Measurements from ENCODE around the gene HNRNPF. TPM values are rescaled to one million over a fixed set of nuclear protein-coding genes. Genes with fewer than 3 reads are reported as not detected.

Gene HNRNPF
- total RNA-seq, 2 experiments from 2014 or later, result 477 to 494 TPM

DNA sequence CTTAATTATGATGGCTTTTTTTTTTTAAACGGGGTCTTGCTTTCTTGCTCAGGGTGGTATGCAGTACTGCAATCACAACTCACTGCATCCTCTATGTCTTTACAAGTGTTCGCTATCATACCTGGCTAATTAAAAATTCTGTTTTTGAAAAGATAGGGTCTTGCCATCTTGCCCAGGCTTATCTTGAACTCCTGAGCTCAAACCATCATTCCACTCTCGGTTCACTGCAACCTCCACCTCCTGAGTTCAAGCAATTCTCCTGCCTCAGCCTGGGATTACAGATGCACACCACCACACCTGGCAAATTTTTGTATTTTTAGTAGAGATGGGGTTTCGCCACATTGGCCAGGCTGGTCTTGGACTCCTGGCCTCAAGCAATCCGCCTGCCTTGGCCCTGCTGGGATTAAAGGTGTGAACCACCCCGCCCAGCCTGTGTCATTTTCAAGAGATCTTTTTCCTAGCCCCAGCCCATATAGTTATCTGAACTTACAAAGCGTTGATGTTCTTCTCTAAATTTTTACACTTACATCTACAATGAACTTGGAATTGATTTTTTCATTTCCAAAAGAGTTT is 6.0 kb downstream of the HNRNPF start:
- H3K27ac Mint-ChIP-seq, result peak overlapping the region; percentile 93
- H3K9me3 Mint-ChIP-seq, result no peaks in the 10 kb centered on the region
- CTCF ChIA-PET, result interaction anchor here (0.6 to 1.3 kb wide), 4 partner anchors 7 to 46 kb away, joined by 3 read pairs; no protein-coding TSS in a partner anchor
- no peak for DNase-seq
- POLR2A ChIA-PET, result interaction anchor here (0.9 to 2.2 kb wide), 5 partner anchors 13 to 264 kb away, joined by 3 to 10 read pairs (median 5); no protein-coding TSS in a partner anchor
- peak overlapping the region; percentile 86 for H3K4me3 Mint-ChIP-seq
- no peaks in the 10 kb centered on the region for H3K27me3 Mint-ChIP-seq
- peaks cover 83% of the 10 kb centered on the region for H3K36me3 Mint-ChIP-seq (ENCODE audit: low read depth)
- H3K4me1 Mint-ChIP-seq, result peaks cover 60% of the 10 kb centered on the region

GRCh38 chr10:43402176-43402575 is 6.8 kb downstream of the HNRNPF start:
- H3K27ac Mint-ChIP-seq, result peak overlapping the region; percentile 93
- DNase-seq, result no peak
- no peaks in the 10 kb centered on the region for H3K27me3 Mint-ChIP-seq
- H3K4me3 Mint-ChIP-seq, result peak overlapping the region; percentile 86
- H3K9me3 Mint-ChIP-seq, result no peaks in the 10 kb centered on the region
- H3K4me1 Mint-ChIP-seq, result peaks cover 62% of the 10 kb centered on the region
- ChIA-PET CTCF (no interaction called here), POLR2A (interaction anchor here (0.7 to 1.5 kb wide), 3 partner anchors 16 to 34 kb away, joined by 4 to 6 read pairs (median 6); partner anchors contain the start of gene ZNF487)
- peaks cover 85% of the 10 kb centered on the region for H3K36me3 Mint-ChIP-seq (ENCODE audit: low read depth)

DNA sequence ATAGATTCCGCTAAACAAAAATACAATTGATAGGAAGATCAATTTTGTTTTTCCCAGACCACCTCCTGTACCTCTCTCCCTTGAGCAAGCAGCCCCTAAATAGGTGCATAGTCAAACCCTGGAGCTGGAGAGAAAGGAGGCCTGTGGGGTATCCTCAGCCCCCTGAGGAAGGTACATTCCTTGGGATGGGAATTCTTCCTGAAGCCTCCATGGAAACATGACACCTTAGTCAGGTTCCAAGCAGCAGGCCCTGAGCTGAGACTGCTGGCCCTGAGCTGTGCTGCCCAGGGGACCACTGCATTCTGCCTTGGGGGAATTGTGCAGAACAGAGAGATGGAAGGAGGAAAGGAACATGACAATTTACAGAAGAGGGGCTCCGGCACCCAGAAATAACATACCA is 7.4 kb downstream of the HNRNPF start:
- Mint-ChIP-seq H3K9me3 (no peaks in the 10 kb centered on the region), H3K36me3 (ENCODE audit: low read depth) (peaks cover 86% of the 10 kb centered on the region), H3K27ac (peak overlapping the region; percentile 93), H3K4me1 (peaks cover 62% of the 10 kb centered on the region), H3K4me3 (peak overlapping the region; percentile 86), H3K27me3 (no peaks in the 10 kb centered on the region)
- ChIA-PET CTCF (interaction anchor here (1.5 to 1.6 kb wide), 3 partner anchors 8 to 60 kb away, joined by 4 to 5 read pairs (median 5); no protein-coding TSS in a partner anchor), POLR2A (interaction anchor here (0.7 to 7.6 kb wide), 7 partner anchors 11 to 263 kb away, joined by 4 to 136 read pairs (median 6); partner anchors contain the start of genes CSGALNACT2, HNRNPF and ZNF487)
- no peak for DNase-seq

GRCh38 chr10:43399320-43400310 is 9.4 kb downstream of the HNRNPF start:
- H3K4me1 Mint-ChIP-seq, result peaks cover 72% of the 10 kb centered on the region
- peak overlapping the region; percentile 61 for H3K4me3 Mint-ChIP-seq
- no peaks in the 10 kb centered on the region for H3K27me3 Mint-ChIP-seq
- POLR2A ChIA-PET, result interaction anchor here (0.8 to 8.1 kb wide), 10 partner anchors 7 to 261 kb away, joined by 3 to 192 read pairs (median 16); partner anchors contain the start of genes CSGALNACT2, HNRNPF and ZNF487
- H3K27ac Mint-ChIP-seq, result peak overlapping the region; percentile 93
- peaks cover 86% of the 10 kb centered on the region for H3K36me3 Mint-ChIP-seq (ENCODE audit: low read depth)
- CTCF ChIA-PET, result interaction anchor here (0.7 to 1.6 kb wide), 6 partner anchors 8 to 62 kb away, joined by 3 to 5 read pairs (median 4); no protein-coding TSS in a partner anchor
- H3K9me3 Mint-ChIP-seq, result no peaks in the 10 kb centered on the region
- no peak for DNase-seq

- no peak for DNase-seq
- ChIA-PET CTCF (interaction anchor here (1.0 to 1.5 kb wide), 3 partner anchors 9 to 62 kb away, joined by 4 to 6 read pairs (median 4); no protein-coding TSS in a partner anchor), POLR2A (interaction anchor here (0.8 to 8.1 kb wide), 8 partner anchors 8 to 260 kb away, joined by 3 to 192 read pairs (median 34); partner anchors contain the start of genes CSGALNACT2, HNRNPF and ZNF487)
- no peaks in the 10 kb centered on the region for H3K9me3 Mint-ChIP-seq
- H3K36me3 Mint-ChIP-seq (ENCODE audit: low read depth), result peaks cover 86% of the 10 kb centered on the region
- H3K4me3 Mint-ChIP-seq, result peak overlapping the region; percentile 90
- H3K27me3 Mint-ChIP-seq, result no peaks in the 10 kb centered on the region
- peaks cover 74% of the 10 kb centered on the region for H3K4me1 Mint-ChIP-seq
- peak overlapping the region; percentile 93 for H3K27ac Mint-ChIP-seq
Measured at GRCh38 chr10:43398939-43399319, 10.1 kb downstream of the HNRNPF start.

DNA sequence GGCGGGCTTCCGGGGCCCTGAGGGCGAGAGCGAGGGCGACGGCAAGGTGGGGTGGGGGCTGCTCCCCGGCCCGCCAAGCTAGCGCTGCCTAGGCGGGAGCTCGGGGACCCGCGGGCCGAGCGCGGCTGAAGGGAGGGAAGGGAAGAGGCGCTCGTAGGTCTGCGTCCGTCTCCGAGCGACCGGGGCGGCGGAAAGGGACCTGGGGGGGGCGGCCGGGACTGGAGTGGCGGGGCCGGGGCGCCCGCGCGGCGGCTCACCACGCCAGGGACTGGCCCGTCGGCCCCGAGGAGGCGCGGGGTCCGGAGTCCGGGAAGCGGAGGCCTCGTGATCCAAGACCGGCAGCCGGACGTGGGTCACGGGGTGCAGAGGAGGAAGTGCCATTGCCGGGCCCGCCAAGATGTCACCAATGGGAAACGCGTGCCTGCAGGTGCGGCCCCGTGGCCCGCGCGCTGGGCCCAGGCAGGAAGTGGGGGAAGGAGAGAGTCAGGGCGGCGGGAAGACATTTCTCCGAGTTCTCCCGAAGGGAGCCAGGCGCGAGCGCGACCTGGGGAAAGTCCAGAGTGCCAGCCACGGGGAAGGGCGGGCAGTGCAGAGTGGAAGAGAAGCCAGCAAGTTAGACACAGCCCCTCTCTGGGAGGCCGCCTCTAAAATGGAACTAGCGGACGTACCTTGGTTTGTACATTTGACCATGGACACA is 11.9 kb downstream of the HNRNPF start:
- Mint-ChIP-seq H3K9me3 (no peaks in the 10 kb centered on the region), H3K27me3 (no peaks in the 10 kb centered on the region), H3K27ac (peak overlapping the region; percentile 93), H3K4me1 (peaks cover 76% of the 10 kb centered on the region), H3K4me3 (peak overlapping the region; percentile 90), H3K36me3 (ENCODE audit: low read depth) (peaks cover 87% of the 10 kb centered on the region)
- peak; percentile 89 for DNase-seq
- ChIA-PET CTCF (interaction anchor here (1.0 to 3.7 kb wide), 4 partner anchors 11 to 104 kb away, joined by 3 to 11 read pairs (median 7); partner anchors contain the start of gene HNRNPF), POLR2A (interaction anchor here (0.6 to 8.1 kb wide), 21 partner anchors 8 to 277 kb away, joined by 3 to 192 read pairs (median 6); partner anchors contain the start of genes CSGALNACT2, HNRNPF, ZNF239 and ZNF487)

DNA sequence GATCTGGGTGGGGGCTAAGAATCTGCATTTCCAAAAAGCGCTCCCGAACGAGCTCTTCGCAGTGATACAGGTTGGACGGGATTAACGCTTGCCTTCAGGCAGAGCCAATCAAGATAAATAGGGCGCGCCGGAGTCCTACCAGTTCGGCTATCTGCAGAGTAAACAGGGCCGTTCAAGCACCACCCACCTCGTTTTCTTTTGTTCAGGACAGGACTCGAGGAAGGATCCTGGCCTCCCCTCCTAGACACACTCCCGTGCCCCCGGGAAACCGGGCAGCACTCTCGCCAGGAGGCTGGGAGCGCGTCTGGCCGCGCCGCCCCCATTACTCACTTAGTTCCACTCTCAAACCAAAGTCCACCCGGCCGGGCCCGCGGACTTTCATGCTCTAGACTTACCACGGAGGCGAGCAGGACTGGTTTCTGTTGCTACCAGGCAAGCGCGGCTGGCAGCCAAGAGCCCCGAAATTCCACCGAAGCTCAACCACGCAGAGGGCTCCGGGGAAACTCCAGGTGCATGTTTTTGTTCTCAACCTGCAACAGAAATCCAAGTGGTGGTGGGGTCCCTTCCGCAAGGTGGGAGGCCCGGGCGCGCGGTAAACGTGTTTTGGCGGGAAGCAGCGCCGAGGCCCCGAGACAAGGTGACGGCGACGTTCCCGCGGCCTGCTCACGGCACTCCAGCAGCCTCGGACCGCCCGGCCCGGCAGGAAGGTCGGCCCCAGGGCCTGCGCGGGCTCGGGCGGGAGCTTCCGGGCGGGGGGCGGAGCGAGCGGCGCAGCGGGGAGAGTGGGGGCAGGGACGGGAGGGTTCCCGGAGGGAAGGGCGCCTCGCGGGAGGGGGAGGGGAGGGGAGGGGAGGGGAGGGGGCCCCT is 12.7 kb downstream of the HNRNPF start:
- peaks cover 88% of the 10 kb centered on the region for H3K36me3 Mint-ChIP-seq (ENCODE audit: low read depth)
- CTCF ChIA-PET, result interaction anchor here (0.8 to 3.7 kb wide), 8 partner anchors 7 to 103 kb away, joined by 3 to 11 read pairs (median 4); partner anchors contain the start of gene HNRNPF
- peaks cover 76% of the 10 kb centered on the region for H3K4me1 Mint-ChIP-seq
- H3K27me3 Mint-ChIP-seq, result no peaks in the 10 kb centered on the region
- POLR2A ChIA-PET, result interaction anchor here (0.6 to 8.1 kb wide), 27 partner anchors 8 to 276 kb away, joined by 3 to 192 read pairs (median 5); partner anchors contain the start of genes CSGALNACT2, HNRNPF, ZNF239 and ZNF487
- peak overlapping the region; percentile 91 for H3K4me3 Mint-ChIP-seq
- peak; percentile 81 for DNase-seq
- peak overlapping the region; percentile 88 for H3K27ac Mint-ChIP-seq
- no peaks in the 10 kb centered on the region for H3K9me3 Mint-ChIP-seq

- Mint-ChIP-seq H3K36me3 (ENCODE audit: low read depth) (peaks cover 88% of the 10 kb centered on the region), H3K4me3 (peak overlapping the region; percentile 91), H3K9me3 (no peaks in the 10 kb centered on the region), H3K27me3 (no peaks in the 10 kb centered on the region), H3K27ac (peak overlapping the region; percentile 88), H3K4me1 (peaks cover 76% of the 10 kb centered on the region)
- DNase-seq, result peak; percentile 55
- CTCF ChIA-PET, result interaction anchor here (0.8 to 3.7 kb wide), 7 partner anchors 8 to 102 kb away, joined by 3 to 11 read pairs (median 4); partner anchors contain the start of gene HNRNPF
- POLR2A ChIA-PET, result interaction anchor here (0.7 to 8.1 kb wide), 22 partner anchors 8 to 275 kb away, joined by 3 to 192 read pairs (median 6); partner anchors contain the start of genes CSGALNACT2, HNRNPF, ZNF239 and ZNF487
Measured at GRCh38 chr10:43395571-43396060, 13.4 kb downstream of the HNRNPF start.

- no peaks in the 10 kb centered on the region for H3K27me3 Mint-ChIP-seq
- DNase-seq, result no peak
- H3K4me3 Mint-ChIP-seq, result peak overlapping the region; percentile 91
- CTCF ChIA-PET, result interaction anchor here (0.6 to 3.7 kb wide), 4 partner anchors 8 to 15 kb away, joined by 3 to 11 read pairs (median 5); partner anchors contain the start of gene HNRNPF
- no peaks in the 10 kb centered on the region for H3K9me3 Mint-ChIP-seq
- POLR2A ChIA-PET, result interaction anchor here (1.2 to 8.1 kb wide), 9 partner anchors 9 to 256 kb away, joined by 4 to 192 read pairs (median 37); partner anchors contain the start of genes CSGALNACT2, HNRNPF and ZNF487
- peaks cover 76% of the 10 kb centered on the region for H3K4me1 Mint-ChIP-seq
- H3K27ac Mint-ChIP-seq, result peak overlapping the region; percentile 88
- H3K36me3 Mint-ChIP-seq (ENCODE audit: low read depth), result peaks cover 90% of the 10 kb centered on the region
Measured at GRCh38 chr10:43394868-43395267, 14.1 kb downstream of the HNRNPF start.

DNA sequence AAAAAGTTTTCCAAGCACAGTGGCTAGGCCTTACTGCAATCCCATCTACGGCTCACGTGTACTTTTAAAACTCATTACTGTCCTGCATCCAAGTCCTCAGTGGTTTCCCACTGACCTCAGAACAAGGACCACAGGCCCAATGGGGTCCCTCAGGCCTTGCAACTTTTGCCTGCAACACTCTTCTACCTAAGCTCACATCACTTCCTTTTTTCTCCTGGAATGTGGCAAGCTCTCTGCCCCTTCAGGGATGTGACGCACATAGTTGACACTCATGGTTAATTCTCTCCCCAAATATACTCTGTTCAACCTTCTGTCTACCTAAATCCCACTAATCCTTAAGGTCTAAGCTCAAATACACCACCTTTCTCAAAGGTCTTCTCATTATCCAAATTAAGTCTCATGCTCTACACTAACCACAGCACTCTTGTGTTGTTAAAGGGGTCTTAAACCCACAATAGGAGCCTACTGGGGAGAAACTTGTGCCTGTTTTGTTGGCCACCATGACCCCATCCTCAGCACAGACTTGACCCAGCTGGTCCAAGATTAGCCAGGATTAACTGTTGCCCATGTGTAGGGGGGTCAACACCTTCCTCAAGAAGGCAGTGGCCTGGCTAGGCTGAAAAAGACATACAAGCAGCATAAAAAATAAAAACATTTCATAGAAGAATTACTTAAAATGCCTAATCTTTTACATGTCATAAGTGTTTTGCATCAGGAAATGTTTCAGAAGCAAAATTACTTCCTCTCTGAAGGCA is 15.2 kb downstream of the HNRNPF start:
- Mint-ChIP-seq H3K27ac (peak overlapping the region; percentile 51), H3K4me1 (peaks cover 73% of the 10 kb centered on the region), H3K9me3 (no peaks in the 10 kb centered on the region), H3K4me3 (peak overlapping the region; percentile 91), H3K36me3 (ENCODE audit: low read depth) (peaks cover 92% of the 10 kb centered on the region), H3K27me3 (no peaks in the 10 kb centered on the region)
- no peak for DNase-seq
- ChIA-PET CTCF (interaction anchor here (1.1 to 3.7 kb wide), 3 partner anchors 9 to 67 kb away, joined by 3 to 11 read pairs (median 5); partner anchors contain the start of gene HNRNPF), POLR2A (interaction anchor here (0.7 to 8.1 kb wide), 10 partner anchors 10 to 100 kb away, joined by 3 to 192 read pairs (median 9); partner anchors contain the start of genes HNRNPF and ZNF487)
